Endothelial cell of umbilical vein (primary cell): Measurements from ENCODE around the gene MPZL3. TPM values are rescaled to one million over a fixed set of nuclear protein-coding genes. Genes with fewer than 3 reads are reported as not detected.

Experiments
- BruUV-seq: library from RNA; stranded (reverse); fragments of 400-500 nt; replicated peaks from 2 replicates; lab custom pipeline; 2021; lab: Mats Ljungman, UMichigan
- CTCF ChIA-PET: fragments of 300-600, 350-600 bp; sonication (Branson Sonifier 250); formaldehyde crosslinking; loops from one replicate; lab custom pipeline; 2021; ENCODE audit warnings: antibody characterized with exemption, inconsistent platforms; lab: Charles Lee
- POLR2A ChIA-PET: fragments of 300-600, 350-600 bp; sonication (Branson Sonifier 250); formaldehyde crosslinking; loops from one replicate; lab custom pipeline; 2021; ENCODE audit warnings: antibody characterized with exemption, inconsistent platforms; lab: Charles Lee
- DNase-seq: peaks from one replicate; pipeline ENCODE4 v3.0.0-alpha.2; 2011; ENCODE audit warnings: low read depth, low spot score
- FAIRE-seq: peaks from 2 replicates; lab custom pipeline; 2011; peaks lifted over from hg19 to GRCh38; lab: Jason Lieb, UNC
- H2AFZ ChIP-seq: 2 replicates; pipeline ENCODE4 v1.6.0; 2012; ENCODE audit warnings: low read depth, low read length, control low read depth, inconsistent platforms
- H3K27ac ChIP-seq: 2 replicates; pipeline ENCODE4 v1.5.1; 2011; ENCODE audit warnings: low read depth, mild to moderate bottlenecking, control low read depth, low read length, moderate library complexity; ENCODE audit not compliant: insufficient read depth
- H3K27me3 ChIP-seq, 2 experiments: 2 replicates each; pipeline versions ENCODE4 v1.6.0 to v1.6.1; 2011; ENCODE audit warnings: low read length in 2 of 2, mixed read lengths in 1 of 2; ENCODE audit not compliant: control insufficient read depth in 2 of 2, insufficient read depth in 2 of 2
- H3K36me3 ChIP-seq, 2 experiments: 2 replicates in 1 of 2; 3 replicates in 1 of 2; pipeline ENCODE4 v1.5.1; 2011; ENCODE audit warnings: low read length in 2 of 2, mild to moderate bottlenecking in 1 of 2, moderate library complexity in 1 of 2; ENCODE audit not compliant: control insufficient read depth in 2 of 2, insufficient read depth in 2 of 2; ENCODE audit errors: extremely low read depth in 1 of 2
- H3K4me1 ChIP-seq: 3 replicates; pipeline ENCODE4 v1.5.1; 2011; ENCODE audit warnings: mild to moderate bottlenecking, low read length; ENCODE audit not compliant: control insufficient read depth, insufficient read depth; ENCODE audit errors: extremely low read depth
- H3K4me2 ChIP-seq: 2 replicates; pipeline ENCODE4 v1.6.1; 2011; ENCODE audit warnings: low read length, control low read depth, mixed read lengths; ENCODE audit not compliant: insufficient read depth
- H3K4me3 ChIP-seq, 3 experiments: fragments of 200-600 bp in 1 of 3; sonication (generic), shearing (Covaris generic) in 1 of 3; replicated peaks in 1 of 3; 2 replicates each; pipeline ENCODE4 v1.5.1; 2011 to 2016; ENCODE audit warnings: control low read depth in 3 of 3, low read length in 3 of 3, mild to moderate bottlenecking in 2 of 3, inconsistent platforms in 1 of 3, low read depth in 1 of 3, moderate library complexity in 1 of 3; ENCODE audit not compliant: insufficient read depth in 1 of 3
- H3K79me2 ChIP-seq: 2 replicates; pipeline ENCODE4 v1.6.0; 2012; ENCODE audit warnings: low read length, inconsistent platforms; ENCODE audit not compliant: control insufficient read depth, insufficient read depth
- H3K9ac ChIP-seq: replicated peaks from 2 replicates; pipeline ENCODE3; 2011; ENCODE audit warnings: low read length, control low read depth; ENCODE audit not compliant: insufficient read depth; ENCODE audit errors: extremely low read depth
- H3K9me1 ChIP-seq: replicated peaks from 3 replicates; pipeline ENCODE4 v1.6.0; 2011; ENCODE audit warnings: mild to moderate bottlenecking, low read length; ENCODE audit not compliant: control insufficient read depth, insufficient read depth; ENCODE audit errors: extremely low read depth
- H3K9me3 ChIP-seq: replicated peaks from 2 replicates; pipeline ENCODE4 v1.5.1; 2012; ENCODE audit warnings: low read length, inconsistent platforms; ENCODE audit not compliant: control insufficient read depth, insufficient read depth
- H4K20me1 ChIP-seq: replicated peaks from 2 replicates; pipeline ENCODE3; 2011; ENCODE audit warnings: mild to moderate bottlenecking, low read length; ENCODE audit not compliant: control insufficient read depth, insufficient read depth; ENCODE audit errors: extremely low read depth
- EZH2 ChIP-seq: IDR thresholded peaks from 2 replicates; pipeline ENCODE4 v1.6.1; 2012; ENCODE audit warnings: borderline replicate concordance, low read depth, mild to moderate bottlenecking, moderate library complexity, low read length, inconsistent platforms; ENCODE audit not compliant: severe bottlenecking
- FOS ChIP-seq: IDR thresholded peaks from 2 replicates; pipeline ENCODE4 v1.6.1; 2011; ENCODE audit warnings: mild to moderate bottlenecking, low read length, moderate library complexity, borderline replicate concordance; ENCODE audit not compliant: insufficient read depth
- GATA2 ChIP-seq: IDR thresholded peaks from 2 replicates; pipeline ENCODE4 v1.7.0; 2011; ENCODE audit warnings: low read depth, mild to moderate bottlenecking, moderate library complexity, mixed read lengths, low read length; ENCODE audit not compliant: insufficient read length, insufficient read depth
- JUN ChIP-seq: IDR thresholded peaks from 2 replicates; pipeline ENCODE4 v1.6.1; 2011; ENCODE audit warnings: borderline replicate concordance, low read depth; ENCODE audit not compliant: insufficient read length, insufficient read depth
- MYC ChIP-seq: IDR thresholded peaks from one replicate; pipeline ENCODE4 v1.6.1; 2011; ENCODE audit warnings: mild to moderate bottlenecking, low read depth, low read length
- POLR2A ChIP-seq: IDR thresholded peaks from 2 replicates; pipeline ENCODE4 v1.6.1; 2012; ENCODE audit warnings: low read depth, mild to moderate bottlenecking, control low read depth, low read length
- POLR2AphosphoS5 ChIP-seq: IDR thresholded peaks from 2 replicates; pipeline ENCODE4 v1.6.1; 2012; ENCODE audit warnings: low read depth, mild to moderate bottlenecking, control low read depth, low read length, moderate library complexity; ENCODE audit not compliant: insufficient read depth
- dilution Hi-C: fragments of 300-500 bp; cut with MboI; formaldehyde crosslinking; loops from one replicate; pipeline ENCODE4 v1.15.0; 2019; ENCODE audit warnings: low sequenced_read_pairs; ENCODE audit not compliant: extremely low pct_ligation_motif_present
- intact Hi-C: fragments of 100-400 bp; cut with micrococcal nuclease; formaldehyde crosslinking; loops from one replicate; pipeline ENCODE4 v1.10.0; 2022
- polyA plus RNA-seq, 4 experiments: library from polyadenylated mRNA; depleted of rRNA in 3 of 4; stranded (reverse) in 3 of 4; unstranded in 1 of 4; fragments of >200 nt; gene quantifications; 2 replicates each; pipeline versions ENCODE4 v1.2.1 to v1.2.3, GENCODE V29; 2011 to 2012; ENCODE audit warnings: missing spikeins in 1 of 4
- total RNA-seq: library from RNA; stranded (reverse); gene quantifications from 2 replicates; pipeline ENCODE4 v1.2.3, GENCODE V29; 2021
- TF ChIP-seq, protein P1 (sequence below), 2 donors: IDR thresholded peaks; 1 replicate in 1 of 2; 2 replicates in 1 of 2; pipeline ENCODE4 v1.5.1; 2011; ENCODE audit warnings: low read length in 2 of 2, mild to moderate bottlenecking in 2 of 2, moderate library complexity in 2 of 2, control low read depth in 1 of 2, inconsistent platforms in 1 of 2, low read depth in 1 of 2; ENCODE audit not compliant: insufficient read depth in 1 of 2; ENCODE audit errors: extremely low read depth in 1 of 2
- TF ChIP-seq, protein P2 (sequence below): IDR thresholded peaks from 2 replicates; pipeline ENCODE4 v1.6.1; 2011; ENCODE audit not compliant: insufficient read depth, insufficient read length

Gene MPZL3
- total and polyA plus RNA-seq, 2 donors (not counting 3 experiments of a cell fraction or from before 2014, with no cell fraction given) = 2.5 to 7.1 TPM

DNA sequence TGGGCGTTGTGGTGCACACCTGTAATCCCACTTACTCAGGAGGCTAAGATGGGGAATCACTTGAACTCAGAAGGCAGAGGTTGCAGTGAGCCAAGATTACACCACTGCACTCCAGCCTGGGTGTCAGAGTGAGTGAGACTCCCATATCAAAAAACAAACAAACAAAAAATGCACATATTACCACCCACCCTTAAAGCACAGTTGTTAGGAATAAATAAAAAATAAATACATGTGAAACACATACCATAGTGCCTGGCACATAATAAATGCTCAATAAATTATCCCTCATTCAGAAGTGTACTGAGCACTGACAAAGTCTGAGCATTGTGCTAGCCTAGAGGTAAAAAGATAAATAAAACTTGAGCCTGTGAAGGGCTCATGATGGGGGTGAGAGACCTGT is 18.3 kb downstream of the MPZL3 start:
- intact Hi-C loops (no loop called here), dilution Hi-C loops (no loop called here)
- H3K4me2 ChIP-seq = no peak overlapping the region
- H3K9ac ChIP-seq = no peak overlapping the region
- peaks cover 0 to 1% of the 10 kb centered on the region in 2 experiments for H3K36me3 ChIP-seq
- ChIA-PET POLR2A (no interaction called here), CTCF (no interaction called here)
- no peak for FAIRE-seq
- no peak overlapping the region for H3K4me3 ChIP-seq
- no TSS peak for BruUV-seq
- H4K20me1 ChIP-seq = no peaks in the 10 kb centered on the region
- no peak for TF ChIP-seq POLR2AphosphoS5
- no peak for TF ChIP-seq EZH2
- TF ChIP-seq MYC = no peak
- no peak for TF ChIP-seq GATA2
- no peak for TF ChIP-seq JUN
- TF ChIP-seq, protein P1, sequence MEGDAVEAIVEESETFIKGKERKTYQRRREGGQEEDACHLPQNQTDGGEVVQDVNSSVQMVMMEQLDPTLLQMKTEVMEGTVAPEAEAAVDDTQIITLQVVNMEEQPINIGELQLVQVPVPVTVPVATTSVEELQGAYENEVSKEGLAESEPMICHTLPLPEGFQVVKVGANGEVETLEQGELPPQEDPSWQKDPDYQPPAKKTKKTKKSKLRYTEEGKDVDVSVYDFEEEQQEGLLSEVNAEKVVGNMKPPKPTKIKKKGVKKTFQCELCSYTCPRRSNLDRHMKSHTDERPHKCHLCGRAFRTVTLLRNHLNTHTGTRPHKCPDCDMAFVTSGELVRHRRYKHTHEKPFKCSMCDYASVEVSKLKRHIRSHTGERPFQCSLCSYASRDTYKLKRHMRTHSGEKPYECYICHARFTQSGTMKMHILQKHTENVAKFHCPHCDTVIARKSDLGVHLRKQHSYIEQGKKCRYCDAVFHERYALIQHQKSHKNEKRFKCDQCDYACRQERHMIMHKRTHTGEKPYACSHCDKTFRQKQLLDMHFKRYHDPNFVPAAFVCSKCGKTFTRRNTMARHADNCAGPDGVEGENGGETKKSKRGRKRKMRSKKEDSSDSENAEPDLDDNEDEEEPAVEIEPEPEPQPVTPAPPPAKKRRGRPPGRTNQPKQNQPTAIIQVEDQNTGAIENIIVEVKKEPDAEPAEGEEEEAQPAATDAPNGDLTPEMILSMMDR (IDR thresholded peaks at IDR 0.05; ENCODE audit: extremely low read depth in 1 of 2, insufficient read depth in 1 of 2, low read depth in 1 of 2, low read length in 2 of 2) = no peak
- TF ChIP-seq, protein P2, sequence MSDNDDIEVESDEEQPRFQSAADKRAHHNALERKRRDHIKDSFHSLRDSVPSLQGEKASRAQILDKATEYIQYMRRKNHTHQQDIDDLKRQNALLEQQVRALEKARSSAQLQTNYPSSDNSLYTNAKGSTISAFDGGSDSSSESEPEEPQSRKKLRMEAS = no peak
- no peak for TF ChIP-seq FOS
- TF ChIP-seq POLR2A = no peak
- no peak for DNase-seq
- no peaks in the 10 kb centered on the region for H3K27me3 ChIP-seq
- H3K4me1 ChIP-seq = peaks cover 19% of the 10 kb centered on the region
- H3K9me3 ChIP-seq = no peaks in the 10 kb centered on the region
- no peak overlapping the region for H2AFZ ChIP-seq
- no peaks in the 10 kb centered on the region for H3K9me1 ChIP-seq
- H3K79me2 ChIP-seq = no peaks in the 10 kb centered on the region
- H3K27ac ChIP-seq = no peak overlapping the region
